Measurements from ENCODE around the gene BROX.

BROX gene

GRCh38 chr1:222781251-222781650 lies 68.9 kb downstream of the BROX start:
- no peak for DNase-seq

GRCh38 chr1:222783051-222783450 lies 70.7 kb downstream of the BROX start:
- DNase-seq, result no peak

GRCh38 chr1:222784371-222784770 lies 72.0 kb downstream of the BROX start:
- no peak for DNase-seq

All from NCI-H1092 (cell line).